Neural progenitor cell (in vitro differentiated cells): ENCODE data around the gene IRF8.

Experiments used
- CTCF ChIP-seq: fragments of 200-600 bp; sonication (generic); IDR thresholded peaks from 2 replicates; pipeline ENCODE4 v1.5.1; 2017; ENCODE audit warnings: antibody characterized with exemption, mild to moderate bottlenecking
- EZH2phosphoT487 ChIP-seq: fragments of 200-600 bp; sonication (generic); IDR thresholded peaks from 2 replicates; pipeline ENCODE4 v1.6.1; 2017; ENCODE audit warnings: antibody characterized with exemption

- TF ChIP-seq CTCF (no peak), EZH2phosphoT487 (no peak)
These were observed 7.8 kb upstream of the IRF8 start for GRCh38 chr16:85891033-85891775.
